Spleen (tissue), 11 donors: ENCODE data around the gene MRPS14. TPM values are rescaled to one million over a fixed set of nuclear protein-coding genes. Genes with fewer than 3 reads are reported as not detected.
A peak's percentile ranks its signal among the peaks of the same experiment; 100 is the strongest.

Experiments
- DNase-seq: peaks from one replicate; pipeline ENCODE4 v3.0.0-alpha.2; 2020
- H3K27ac ChIP-seq, 8 donors: fragments of 200-600 bp; sonication (generic) in 7 of 8; 1 replicate in 4 of 8; 2 replicates in 4 of 8; pipeline versions ENCODE4 v1.5.0 to v1.8.0; 2016 to 2021; ENCODE audit warnings: inconsistent platforms in 4 of 8, mild to moderate bottlenecking in 4 of 8, moderate library complexity in 1 of 8
- H3K27me3 ChIP-seq, 7 donors: fragments of 200-600 bp; sonication (generic) in 6 of 7; replicated peaks in 1 of 7; 1 replicate in 4 of 7; 2 replicates in 3 of 7; pipeline versions ENCODE4 v1.5.0 to v1.8.0; 2016 to 2021; ENCODE audit warnings: inconsistent platforms in 3 of 7, mild to moderate bottlenecking in 1 of 7
- H3K36me3 ChIP-seq, 6 donors: fragments of 200-600 bp; sonication (generic) in 5 of 6; 1 replicate in 4 of 6; 2 replicates in 2 of 6; pipeline versions ENCODE4 v1.5.0 to v1.8.0; 2016 to 2021; ENCODE audit warnings: inconsistent platforms in 2 of 6
- H3K4me1 ChIP-seq, 6 donors: fragments of 200-600 bp; sonication (generic) in 5 of 6; 1 replicate in 3 of 6; 2 replicates in 3 of 6; pipeline versions ENCODE4 v1.5.0 to v1.8.0; 2016 to 2021; ENCODE audit warnings: inconsistent platforms in 3 of 6
- H3K4me3 ChIP-seq, 8 donors: fragments of 200-600 bp; sonication (generic) in 7 of 8; 1 replicate in 4 of 8; 2 replicates in 4 of 8; pipeline versions ENCODE4 v1.5.0 to v1.8.0; 2016 to 2021; ENCODE audit warnings: inconsistent platforms in 4 of 8, mild to moderate bottlenecking in 4 of 8, moderate library complexity in 2 of 8
- H3K9me3 ChIP-seq, 8 donors: fragments of 200-600 bp; sonication (generic) in 7 of 8; 1 replicate in 4 of 8; 2 replicates in 4 of 8; pipeline versions ENCODE4 v1.5.0 to v1.8.0; 2016 to 2021; ENCODE audit warnings: inconsistent platforms in 4 of 8
- POLR2A ChIP-seq, 3 donors: fragments of 450-650 bp; IDR thresholded peaks; one replicate each; pipeline ENCODE4 v1.5.1; 2017; ENCODE audit warnings: antibody characterized with exemption in 3 of 3, mild to moderate bottlenecking in 1 of 3
- POLR2AphosphoS5 ChIP-seq, 3 donors: sonication (generic); formaldehyde crosslinking; IDR thresholded peaks; one replicate each; pipeline ENCODE4 v1.5.1; 2017; ENCODE audit warnings: antibody characterized with exemption in 3 of 3
- WGBS, 5 donors: extraction: QIAGEN DNeasy Blood & Tissue Kit in 3 of 5; methylation state at CpG; one replicate each; pipeline versions ENCODE4 v1.1.5 to v1.1.7; 2013 to 2018; 5-methylcytosine and 5-hydroxymethylcytosine counted together
- intact Hi-C: fragments of 100-400 bp; cut with DNase I; formaldehyde crosslinking; loops from one replicate; pipeline ENCODE4 v1.15.0; 2023; ENCODE audit warnings: low total_unique reads
- polyA plus RNA-seq, 3 donors: library from polyadenylated mRNA; stranded (reverse); fragments of 200-250 nt; gene quantifications; one replicate each; pipeline ENCODE4 v1.2.1, GENCODE V29; 2013
- total RNA-seq, 7 donors: library from RNA; depleted of rRNA in 3 of 7; stranded (reverse); fragments of >200 nt in 3 of 7; fragmentation: NEBNext Ultra II Directional in 4 of 7; extraction: Animal tissue kit (Norgen Biotek cat#: 25700) in 4 of 7; gene quantifications; one replicate each; pipeline versions ENCODE4 v1.1.0 to v1.2.1, GENCODE V29; 2016 to 2021
- TF ChIP-seq, protein P1 (sequence below), 11 experiments: fragments of 200-600 bp in 7 of 11; fragments of 450-650 bp in 4 of 11; sonication (generic) in 4 of 11; IDR thresholded peaks in 8 of 11; conservative IDR thresholded peaks in 3 of 11; 1 replicate in 7 of 11; 2 replicates in 4 of 11; pipeline versions ENCODE4 v1.4.0 to v1.8.0; 2016 to 2021; ENCODE audit warnings: antibody characterized with exemption in 11 of 11, inconsistent platforms in 4 of 11, mild to moderate bottlenecking in 1 of 11
- donor health status: healthy with polysubstance abuse.
- donor health status: DM: no; HTN: no; CAD: no; lungs with moderate emphysema.
- donor health status: DM: no; HTN: no; CAD: no.
- donor health status: Bipolar disorder and iron deficiency.
- donor health status: healthy.
- donor health status: DM: no; HTN: no; CAD: no.
- donor health status: DM: yes; HTN: yes; CAD: no.

Gene MRPS14
- total and polyA plus RNA-seq, 10 donors: 10.1 to 34.5 (median 25.6) TPM

DNA sequence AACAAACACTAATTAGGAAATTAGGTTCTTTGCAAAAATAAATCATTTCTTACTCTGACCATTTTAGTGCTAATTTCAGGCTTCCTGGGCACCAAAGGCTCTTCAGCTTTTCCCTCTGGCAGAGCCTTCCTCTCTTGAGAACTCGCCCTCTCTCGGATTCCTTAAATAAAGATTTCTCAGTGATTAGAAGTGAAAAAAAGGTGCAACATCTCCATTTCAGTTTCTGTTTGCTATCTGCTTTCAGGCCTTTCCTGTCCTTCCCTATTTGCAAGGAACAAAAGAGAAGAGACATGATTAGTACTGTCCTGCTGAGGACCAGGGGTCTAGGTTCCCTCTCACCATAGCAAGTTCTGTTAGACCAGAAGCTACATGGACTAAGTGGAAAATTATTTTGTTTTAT, 51.3 kb downstream of the MRPS14 start:
- no peaks in the 10 kb centered on the region for H3K27me3 ChIP-seq
- no peak overlapping the region for H3K4me3 ChIP-seq
- TF ChIP-seq, protein P1, sequence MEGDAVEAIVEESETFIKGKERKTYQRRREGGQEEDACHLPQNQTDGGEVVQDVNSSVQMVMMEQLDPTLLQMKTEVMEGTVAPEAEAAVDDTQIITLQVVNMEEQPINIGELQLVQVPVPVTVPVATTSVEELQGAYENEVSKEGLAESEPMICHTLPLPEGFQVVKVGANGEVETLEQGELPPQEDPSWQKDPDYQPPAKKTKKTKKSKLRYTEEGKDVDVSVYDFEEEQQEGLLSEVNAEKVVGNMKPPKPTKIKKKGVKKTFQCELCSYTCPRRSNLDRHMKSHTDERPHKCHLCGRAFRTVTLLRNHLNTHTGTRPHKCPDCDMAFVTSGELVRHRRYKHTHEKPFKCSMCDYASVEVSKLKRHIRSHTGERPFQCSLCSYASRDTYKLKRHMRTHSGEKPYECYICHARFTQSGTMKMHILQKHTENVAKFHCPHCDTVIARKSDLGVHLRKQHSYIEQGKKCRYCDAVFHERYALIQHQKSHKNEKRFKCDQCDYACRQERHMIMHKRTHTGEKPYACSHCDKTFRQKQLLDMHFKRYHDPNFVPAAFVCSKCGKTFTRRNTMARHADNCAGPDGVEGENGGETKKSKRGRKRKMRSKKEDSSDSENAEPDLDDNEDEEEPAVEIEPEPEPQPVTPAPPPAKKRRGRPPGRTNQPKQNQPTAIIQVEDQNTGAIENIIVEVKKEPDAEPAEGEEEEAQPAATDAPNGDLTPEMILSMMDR (IDR thresholded peaks at IDR 0.05 in 8 of 11, conservative IDR thresholded peaks at IDR 0.05 in 3 of 11): no peak
- no peak for TF ChIP-seq POLR2AphosphoS5 (IDR thresholded peaks at IDR 0.05)
- no peak for TF ChIP-seq POLR2A (IDR thresholded peaks at IDR 0.05)
- H3K9me3 ChIP-seq: no peaks in the 10 kb centered on the region
- intact Hi-C loops: no loop called here
- H3K4me1 ChIP-seq: peaks cover 18 to 74% (median 49%) of the 10 kb centered on the region in 6 donors
- peak overlapping the region in 6 of 8 donors; percentile 12 to 91 (median 42) for H3K27ac ChIP-seq
- DNase-seq: no peak
- H3K36me3 ChIP-seq: peaks cover 0 to 40% (median 6%) of the 10 kb centered on the region in 6 donors
- 62 to 75% (median 69%) methylated on average over 2 of the region's 2 CpGs for WGBS, 5 donors

DNA sequence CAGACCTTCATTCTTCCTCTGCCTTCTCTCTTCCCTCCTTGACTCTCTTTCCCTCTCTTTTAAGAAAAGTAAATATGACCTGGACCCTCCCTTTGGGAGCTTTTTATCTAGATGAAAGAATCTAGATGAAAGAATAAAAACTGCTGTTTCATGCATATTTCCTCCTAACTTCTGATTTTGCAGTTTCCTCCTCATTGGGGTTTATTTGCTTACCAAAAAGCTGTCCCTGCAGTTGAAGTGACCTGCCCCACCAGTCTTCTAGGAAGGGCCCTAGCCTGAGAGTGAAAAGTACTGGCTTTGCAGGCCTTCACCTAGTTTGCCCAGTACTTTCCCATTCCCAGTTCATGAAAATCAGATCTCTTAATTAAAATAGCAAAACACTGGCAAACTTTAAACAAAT, 51.8 kb downstream of the MRPS14 start:
- H3K9me3 ChIP-seq: no peaks in the 10 kb centered on the region

DNA sequence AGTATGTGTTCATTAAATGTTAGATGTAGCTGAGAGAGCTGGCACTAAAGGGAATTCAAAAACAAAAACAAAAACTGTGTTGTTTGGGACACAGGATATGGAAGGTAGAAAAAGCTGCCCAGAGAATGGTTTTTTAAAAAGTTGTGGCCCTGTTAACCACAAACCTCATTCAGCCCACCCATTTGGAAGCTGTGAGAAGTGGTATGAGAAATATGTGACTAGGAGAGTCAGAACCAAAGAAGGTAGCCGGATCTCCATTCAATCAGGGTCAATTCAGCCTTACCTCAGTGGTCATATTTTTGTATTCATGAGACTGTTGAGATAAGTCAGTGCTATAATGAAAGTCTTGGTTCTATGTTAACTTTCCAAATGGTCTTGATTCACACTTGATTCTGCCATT, 53.2 kb downstream of the MRPS14 start:
- Histone ChIP-seq H3K27ac (peak overlapping the region in 7 of 8 donors; percentile 71 to 91 (median 85)), H3K36me3 (peaks cover 0 to 21% (median 4%) of the 10 kb centered on the region in 6 donors), H3K4me3 (no peak overlapping the region), H3K4me1 (peaks cover 25 to 86% (median 68%) of the 10 kb centered on the region in 6 donors), H3K27me3 (no peaks in the 10 kb centered on the region), H3K9me3 (no peaks in the 10 kb centered on the region)
- TF ChIP-seq, protein P1 (IDR thresholded peaks at IDR 0.05 in 8 of 11, conservative IDR thresholded peaks at IDR 0.05 in 3 of 11): no peak
- no peak for TF ChIP-seq POLR2AphosphoS5 (IDR thresholded peaks at IDR 0.05)
- TF ChIP-seq POLR2A (IDR thresholded peaks at IDR 0.05): no peak
- DNase-seq: no peak
- intact Hi-C loops: no loop called here
- 69 to 80% (median 76%) methylated on average over 1 of the region's 1 CpG for WGBS, 5 donors

More for the DNA sequence above, 51.8 kb downstream of the MRPS14 start:
- H3K4me3 ChIP-seq: no peak overlapping the region
- peaks cover 18 to 74% (median 54%) of the 10 kb centered on the region in 6 donors for H3K4me1 ChIP-seq
- TF ChIP-seq POLR2AphosphoS5 (IDR thresholded peaks at IDR 0.05): no peak
- TF ChIP-seq, protein P1 (IDR thresholded peaks at IDR 0.05 in 8 of 11, conservative IDR thresholded peaks at IDR 0.05 in 3 of 11): no peak
- TF ChIP-seq POLR2A (IDR thresholded peaks at IDR 0.05): no peak
- intact Hi-C loops: no loop called here
- peaks cover 0 to 36% (median 6%) of the 10 kb centered on the region in 6 donors for H3K36me3 ChIP-seq
- peak overlapping the region in 6 of 8 donors; percentile 12 to 91 (median 42) for H3K27ac ChIP-seq
- no peak for DNase-seq
- H3K27me3 ChIP-seq: no peaks in the 10 kb centered on the region

DNA sequence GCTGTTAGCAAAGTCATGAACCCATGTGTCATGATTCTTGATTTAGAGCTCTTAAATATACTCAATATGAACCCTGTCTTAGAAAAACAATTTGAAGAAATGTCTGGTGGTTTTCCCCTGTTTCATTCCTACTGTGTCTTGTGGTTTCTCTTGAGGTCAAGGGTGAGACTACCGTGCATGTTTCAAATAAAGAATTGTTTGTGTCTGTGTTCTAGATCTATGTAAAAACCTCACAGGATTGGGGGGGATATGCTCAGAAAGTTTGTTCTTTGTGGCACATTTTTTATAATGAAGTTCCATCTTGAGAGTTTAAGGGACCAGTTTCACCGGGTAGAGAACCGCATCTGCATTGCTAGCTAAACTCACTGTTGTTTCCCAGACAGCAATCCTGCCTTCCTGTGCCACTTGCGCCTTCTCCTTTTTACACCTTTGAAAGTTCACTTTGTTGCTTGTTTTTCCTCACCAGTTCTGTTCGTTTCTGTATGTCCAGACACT, 54.4 kb downstream of the MRPS14 start:
- intact Hi-C loops: no loop called here
- H3K4me3 ChIP-seq: peak overlapping the region in 1 of 8 donors; percentile 40
- H3K4me1 ChIP-seq: peaks cover 32 to 98% (median 79%) of the 10 kb centered on the region in 6 donors
- 25 to 45% (median 28%) methylated on average over 5 of the region's 5 CpGs for WGBS, 5 donors
- no peaks in the 10 kb centered on the region for H3K9me3 ChIP-seq
- H3K27ac ChIP-seq: peak overlapping the region; percentile 54 to 91 (median 84)
- no peak for DNase-seq
- no peak for TF ChIP-seq POLR2A (IDR thresholded peaks at IDR 0.05)
- TF ChIP-seq, protein P1 (IDR thresholded peaks at IDR 0.05 in 8 of 11, conservative IDR thresholded peaks at IDR 0.05 in 3 of 11): no peak
- TF ChIP-seq POLR2AphosphoS5 (IDR thresholded peaks at IDR 0.05): no peak
- H3K36me3 ChIP-seq: peaks cover 0 to 9% (median 0%) of the 10 kb centered on the region in 6 donors
- H3K27me3 ChIP-seq: no peaks in the 10 kb centered on the region
